Suprapubic skin (tissue), 4 donors: ENCODE data around the gene GDPD5. TPM values are rescaled to one million over a fixed set of nuclear protein-coding genes. Genes with fewer than 3 reads are reported as not detected.

Experiments used
- DNase-seq, 2 donors: peaks; one replicate each; pipeline ENCODE4 v3.0.0-alpha.2; 2019; ENCODE audit warnings: low spot score in 2 of 2
- H3K27ac ChIP-seq: fragments of 200-600 bp; sonication (generic); one replicate; pipeline ENCODE4 v1.5.1; 2019
- H3K27me3 ChIP-seq: fragments of 200-600 bp; sonication (generic); one replicate; pipeline ENCODE4 v1.5.1; 2019
- H3K36me3 ChIP-seq: fragments of 200-600 bp; sonication (generic); one replicate; pipeline ENCODE4 v1.5.1; 2019
- H3K4me1 ChIP-seq: fragments of 200-600 bp; sonication (generic); one replicate; pipeline ENCODE4 v1.5.1; 2019
- H3K4me3 ChIP-seq: fragments of 200-600 bp; sonication (generic); one replicate; pipeline ENCODE4 v1.5.1; 2019; ENCODE audit warnings: mild to moderate bottlenecking
- H3K9me3 ChIP-seq: fragments of 200-600 bp; sonication (generic); one replicate; pipeline ENCODE4 v1.5.1; 2019
- EP300 ChIP-seq: sonication (generic); formaldehyde crosslinking; IDR thresholded peaks from one replicate; pipeline ENCODE4 v1.6.1; 2017; ENCODE audit warnings: antibody characterized with exemption
- POLR2A ChIP-seq, 2 donors: fragments of 450-650 bp; IDR thresholded peaks; one replicate each; pipeline ENCODE4 v1.6.1; 2017; ENCODE audit warnings: antibody characterized with exemption in 2 of 2, mild to moderate bottlenecking in 2 of 2, moderate library complexity in 2 of 2
- POLR2AphosphoS5 ChIP-seq, 3 donors: sonication (generic); formaldehyde crosslinking; IDR thresholded peaks; one replicate each; pipeline ENCODE4 v1.6.1; 2017; ENCODE audit warnings: antibody characterized with exemption in 3 of 3
- WGBS: methylation state at CpG from one replicate; pipeline ENCODE4 v1.1.5; 2018; 5-methylcytosine and 5-hydroxymethylcytosine counted together
- total RNA-seq, 4 donors: library from RNA; depleted of rRNA; stranded (reverse); fragments of >200 nt; gene quantifications; one replicate each; pipeline ENCODE4 v1.1.0, GENCODE V29; 2016
- TF ChIP-seq, protein P1 (sequence below), 2 donors: fragments of 200-600 bp in 1 of 2; fragments of 450-650 bp in 1 of 2; sonication (generic) in 1 of 2; IDR thresholded peaks; one replicate each; pipeline ENCODE4 v1.5.1; 2016 to 2019; ENCODE audit warnings: antibody characterized with exemption in 2 of 2, mild to moderate bottlenecking in 1 of 2, moderate library complexity in 1 of 2

GDPD5 gene
- total RNA-seq, 4 donors from 2014 or later = 2.3 to 13.4 (median 5.4) TPM

GRCh38 chr11:75439495-75440120, 86.1 kb downstream of the GDPD5 start:
- Histone ChIP-seq H3K27me3 (no peaks in the 10 kb centered on the region), H3K27ac (no peak overlapping the region), H3K9me3 (no peaks in the 10 kb centered on the region), H3K4me3 (no peak overlapping the region), H3K4me1 (peaks cover 5% of the 10 kb centered on the region), H3K36me3 (no peaks in the 10 kb centered on the region)
- DNase-seq = no peak
- TF ChIP-seq POLR2A (IDR thresholded peaks at IDR 0.05) (no peak), POLR2AphosphoS5 (IDR thresholded peaks at IDR 0.05) (no peak), EP300 (no peak)
- TF ChIP-seq, protein P1, sequence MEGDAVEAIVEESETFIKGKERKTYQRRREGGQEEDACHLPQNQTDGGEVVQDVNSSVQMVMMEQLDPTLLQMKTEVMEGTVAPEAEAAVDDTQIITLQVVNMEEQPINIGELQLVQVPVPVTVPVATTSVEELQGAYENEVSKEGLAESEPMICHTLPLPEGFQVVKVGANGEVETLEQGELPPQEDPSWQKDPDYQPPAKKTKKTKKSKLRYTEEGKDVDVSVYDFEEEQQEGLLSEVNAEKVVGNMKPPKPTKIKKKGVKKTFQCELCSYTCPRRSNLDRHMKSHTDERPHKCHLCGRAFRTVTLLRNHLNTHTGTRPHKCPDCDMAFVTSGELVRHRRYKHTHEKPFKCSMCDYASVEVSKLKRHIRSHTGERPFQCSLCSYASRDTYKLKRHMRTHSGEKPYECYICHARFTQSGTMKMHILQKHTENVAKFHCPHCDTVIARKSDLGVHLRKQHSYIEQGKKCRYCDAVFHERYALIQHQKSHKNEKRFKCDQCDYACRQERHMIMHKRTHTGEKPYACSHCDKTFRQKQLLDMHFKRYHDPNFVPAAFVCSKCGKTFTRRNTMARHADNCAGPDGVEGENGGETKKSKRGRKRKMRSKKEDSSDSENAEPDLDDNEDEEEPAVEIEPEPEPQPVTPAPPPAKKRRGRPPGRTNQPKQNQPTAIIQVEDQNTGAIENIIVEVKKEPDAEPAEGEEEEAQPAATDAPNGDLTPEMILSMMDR (IDR thresholded peaks at IDR 0.05) = no peak
- WGBS = 85% methylated on average over 8 of the region's 13 CpGs

GRCh38 chr11:75439026-75439425, 86.7 kb downstream of the GDPD5 start:
- Histone ChIP-seq H3K4me3 (no peak overlapping the region), H3K27ac (no peak overlapping the region), H3K27me3 (no peaks in the 10 kb centered on the region), H3K9me3 (no peaks in the 10 kb centered on the region), H3K36me3 (no peaks in the 10 kb centered on the region), H3K4me1 (peaks cover 5% of the 10 kb centered on the region)
- TF ChIP-seq EP300 (no peak), POLR2A (IDR thresholded peaks at IDR 0.05) (no peak), POLR2AphosphoS5 (IDR thresholded peaks at IDR 0.05) (no peak)
- TF ChIP-seq, protein P1 (IDR thresholded peaks at IDR 0.05) = no peak
- 79% methylated on average over 14 of the region's 14 CpGs for WGBS
- DNase-seq = no peak

DNA sequence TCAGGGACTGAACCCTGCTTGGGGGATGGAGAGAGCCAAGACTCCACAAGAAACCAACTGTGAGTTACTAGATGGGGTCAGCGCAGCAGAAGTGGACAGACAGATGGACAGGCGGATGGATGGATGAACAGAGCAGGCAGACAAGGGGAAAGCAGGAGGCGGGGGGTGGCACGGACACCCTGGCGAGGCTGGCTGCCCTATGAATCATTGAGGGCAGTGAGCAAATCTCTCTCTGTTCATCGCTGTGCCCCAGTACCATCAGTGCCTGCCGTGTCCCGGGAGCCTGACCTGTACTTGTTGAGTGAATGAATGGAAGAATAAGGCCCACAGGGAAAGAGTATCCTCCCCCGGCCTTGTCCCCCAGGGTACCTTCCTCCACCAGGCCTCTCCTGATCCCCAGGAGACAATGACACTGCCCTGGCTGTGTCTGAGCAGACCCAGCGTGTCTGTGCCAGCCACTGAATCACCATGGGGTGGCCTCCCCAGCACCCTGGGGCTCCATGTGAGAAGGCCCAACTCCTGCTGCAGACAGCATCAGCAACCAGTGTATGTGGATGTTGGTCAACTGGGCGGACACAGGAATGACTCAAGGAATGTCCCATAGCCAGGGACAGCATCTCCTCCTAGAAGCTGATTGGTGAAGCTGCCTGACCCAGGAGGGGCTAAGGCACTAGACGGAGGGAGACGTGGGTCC, 87.6 kb downstream of the GDPD5 start:
- WGBS = 97% methylated on average over 5 of the region's 13 CpGs

DNA sequence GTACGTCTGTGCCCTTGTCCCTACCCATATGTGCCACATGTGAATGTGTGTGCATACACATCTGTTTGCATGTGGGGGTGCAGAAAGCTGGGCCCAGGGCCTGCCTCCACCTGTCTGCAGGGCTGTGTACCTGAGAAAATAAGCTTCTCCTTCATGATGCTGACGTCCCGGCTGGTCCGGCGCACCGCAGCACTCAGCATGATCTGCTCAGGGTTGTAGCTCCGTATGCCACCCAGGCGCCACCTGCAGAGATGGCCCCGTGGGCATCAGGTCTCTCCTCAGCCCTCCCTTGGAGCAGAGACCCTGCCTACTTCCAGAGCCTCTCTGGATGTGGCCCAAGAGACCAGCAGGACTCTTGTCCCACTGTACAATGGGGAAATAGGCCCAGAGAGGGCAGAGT, 88.9 kb downstream of the GDPD5 start:
- DNase-seq = no peak
- H3K4me3 ChIP-seq = no peak overlapping the region
- H3K9me3 ChIP-seq = no peaks in the 10 kb centered on the region
- H3K27me3 ChIP-seq = peaks cover 12% of the 10 kb centered on the region
- H3K4me1 ChIP-seq = peaks cover 16% of the 10 kb centered on the region
- TF ChIP-seq, protein P1 (IDR thresholded peaks at IDR 0.05) = no peak
- no peak for TF ChIP-seq POLR2A (IDR thresholded peaks at IDR 0.05)
- no peak for TF ChIP-seq POLR2AphosphoS5 (IDR thresholded peaks at IDR 0.05)
- TF ChIP-seq EP300 = no peak
- no peak overlapping the region for H3K27ac ChIP-seq
- WGBS = 91% methylated on average over 9 of the region's 9 CpGs
- no peaks in the 10 kb centered on the region for H3K36me3 ChIP-seq

More for the DNA sequence above, 87.6 kb downstream of the GDPD5 start:
- peaks cover 5% of the 10 kb centered on the region for H3K4me1 ChIP-seq
- no peak for DNase-seq
- peaks cover 2% of the 10 kb centered on the region for H3K27me3 ChIP-seq
- H3K36me3 ChIP-seq = no peaks in the 10 kb centered on the region
- H3K27ac ChIP-seq = no peak overlapping the region
- no peaks in the 10 kb centered on the region for H3K9me3 ChIP-seq
- H3K4me3 ChIP-seq = no peak overlapping the region
- no peak for TF ChIP-seq POLR2A (IDR thresholded peaks at IDR 0.05)

DNA sequence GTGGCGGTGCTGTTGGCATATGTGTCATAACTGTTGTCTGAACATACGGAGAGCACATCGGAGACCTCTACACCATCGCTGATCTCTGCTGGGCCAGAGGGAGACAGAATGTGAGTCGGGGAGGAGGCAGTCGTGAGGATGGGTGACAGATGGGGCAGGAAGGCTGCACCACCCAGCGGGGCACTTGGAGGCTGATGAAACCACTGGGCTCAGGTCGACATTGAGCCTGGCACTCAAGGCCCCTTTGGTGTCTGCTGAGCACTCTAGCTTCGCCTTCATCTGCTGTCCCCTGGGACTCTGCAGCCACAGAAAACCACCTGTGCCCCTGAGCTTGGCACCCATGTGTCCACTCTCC, 90.2 kb downstream of the GDPD5 start:
- H3K27ac ChIP-seq = no peak overlapping the region
- no peak overlapping the region for H3K4me3 ChIP-seq
- no peaks in the 10 kb centered on the region for H3K36me3 ChIP-seq
- 89% methylated on average over 9 of the region's 9 CpGs for WGBS
- TF ChIP-seq, protein P1 (IDR thresholded peaks at IDR 0.05) = no peak
- no peak for TF ChIP-seq POLR2AphosphoS5 (IDR thresholded peaks at IDR 0.05)
- no peak for TF ChIP-seq EP300
- no peak for TF ChIP-seq POLR2A (IDR thresholded peaks at IDR 0.05)
- H3K27me3 ChIP-seq = peaks cover 23% of the 10 kb centered on the region
- H3K9me3 ChIP-seq = no peaks in the 10 kb centered on the region
- peaks cover 23% of the 10 kb centered on the region for H3K4me1 ChIP-seq
- DNase-seq = no peak
